GM12878 (cell line): ENCODE results near the gene ADARB1.

Experiments used
- CBX5 ChIP-seq: sonication (generic); IDR thresholded peaks from 2 replicates; pipeline ENCODE4 v1.6.1; 2016; ENCODE audit warnings: low read depth, moderate library complexity, mild to moderate bottlenecking, inconsistent platforms
- CHD1 ChIP-seq: IDR thresholded peaks from 2 replicates; pipeline ENCODE4 v1.6.1; 2012; ENCODE audit warnings: low read depth, low read length, improper control_type of control experiment
- ETV6 ChIP-seq, 2 experiments: fragments of 450-650 bp in 1 of 2; IDR thresholded peaks in 1 of 2; conservative IDR thresholded peaks in 1 of 2; 2 replicates each; pipeline ENCODE4 v1.6.1; 2014; ENCODE audit warnings: antibody characterized with exemption in 1 of 2, borderline replicate concordance in 1 of 2, low read depth in 1 of 2, mild to moderate bottlenecking in 1 of 2, moderate library complexity in 1 of 2
- EZH2 ChIP-seq: IDR thresholded peaks from 2 replicates; pipeline ENCODE4 v1.6.1; 2012; ENCODE audit warnings: low read depth, mild to moderate bottlenecking, control low read depth, inconsistent platforms, low read length, borderline replicate concordance; ENCODE audit not compliant: control insufficient read depth
- JUNB ChIP-seq: IDR thresholded peaks from 2 replicates; pipeline ENCODE4 v1.6.1; 2016; ENCODE audit warnings: antibody characterized with exemption, mild to moderate bottlenecking
- PKNOX1 ChIP-seq: fragments of 450-650 bp; IDR thresholded peaks from 2 replicates; pipeline ENCODE4 v1.6.1; 2016; ENCODE audit warnings: mild to moderate bottlenecking
- TCF12 ChIP-seq: IDR thresholded peaks from 2 replicates; pipeline ENCODE4 v1.6.1; 2011; ENCODE audit warnings: low read depth, mild to moderate bottlenecking, low read length
- TF ChIP-seq, protein P1 (sequence below): IDR thresholded peaks from 2 replicates; pipeline ENCODE4 v1.6.1; 2012; ENCODE audit warnings: mild to moderate bottlenecking, low read depth, low read length

DNA sequence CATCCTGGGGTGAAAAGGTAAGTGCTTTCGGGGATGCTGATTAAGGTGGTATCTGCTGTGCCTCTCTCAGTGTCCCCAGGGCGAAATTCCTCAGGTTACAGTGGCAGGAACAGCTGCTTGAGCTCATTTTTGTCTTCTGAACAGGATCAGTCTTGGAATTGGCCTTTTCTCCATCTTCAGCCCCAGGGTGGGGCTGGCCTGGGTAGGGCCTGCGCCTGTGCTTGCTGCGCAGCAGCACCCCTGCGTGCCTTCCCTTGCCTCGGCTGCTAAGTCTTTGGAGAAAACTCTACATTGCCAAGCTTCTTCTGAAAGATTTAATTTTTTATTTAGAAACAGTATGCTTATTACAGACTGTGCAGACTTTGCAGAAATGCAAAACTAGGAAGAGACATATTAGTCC lies 41.7 kb downstream of the ADARB1 start:
- no peak for TF ChIP-seq EZH2
- TF ChIP-seq, protein P1, sequence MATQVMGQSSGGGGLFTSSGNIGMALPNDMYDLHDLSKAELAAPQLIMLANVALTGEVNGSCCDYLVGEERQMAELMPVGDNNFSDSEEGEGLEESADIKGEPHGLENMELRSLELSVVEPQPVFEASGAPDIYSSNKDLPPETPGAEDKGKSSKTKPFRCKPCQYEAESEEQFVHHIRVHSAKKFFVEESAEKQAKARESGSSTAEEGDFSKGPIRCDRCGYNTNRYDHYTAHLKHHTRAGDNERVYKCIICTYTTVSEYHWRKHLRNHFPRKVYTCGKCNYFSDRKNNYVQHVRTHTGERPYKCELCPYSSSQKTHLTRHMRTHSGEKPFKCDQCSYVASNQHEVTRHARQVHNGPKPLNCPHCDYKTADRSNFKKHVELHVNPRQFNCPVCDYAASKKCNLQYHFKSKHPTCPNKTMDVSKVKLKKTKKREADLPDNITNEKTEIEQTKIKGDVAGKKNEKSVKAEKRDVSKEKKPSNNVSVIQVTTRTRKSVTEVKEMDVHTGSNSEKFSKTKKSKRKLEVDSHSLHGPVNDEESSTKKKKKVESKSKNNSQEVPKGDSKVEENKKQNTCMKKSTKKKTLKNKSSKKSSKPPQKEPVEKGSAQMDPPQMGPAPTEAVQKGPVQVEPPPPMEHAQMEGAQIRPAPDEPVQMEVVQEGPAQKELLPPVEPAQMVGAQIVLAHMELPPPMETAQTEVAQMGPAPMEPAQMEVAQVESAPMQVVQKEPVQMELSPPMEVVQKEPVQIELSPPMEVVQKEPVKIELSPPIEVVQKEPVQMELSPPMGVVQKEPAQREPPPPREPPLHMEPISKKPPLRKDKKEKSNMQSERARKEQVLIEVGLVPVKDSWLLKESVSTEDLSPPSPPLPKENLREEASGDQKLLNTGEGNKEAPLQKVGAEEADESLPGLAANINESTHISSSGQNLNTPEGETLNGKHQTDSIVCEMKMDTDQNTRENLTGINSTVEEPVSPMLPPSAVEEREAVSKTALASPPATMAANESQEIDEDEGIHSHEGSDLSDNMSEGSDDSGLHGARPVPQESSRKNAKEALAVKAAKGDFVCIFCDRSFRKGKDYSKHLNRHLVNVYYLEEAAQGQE: no peak
- TF ChIP-seq PKNOX1: no peak
- TF ChIP-seq JUNB: no peak
- TF ChIP-seq CHD1: no peak
- no peak for TF ChIP-seq TCF12
- TF ChIP-seq ETV6 (conservative IDR thresholded peaks at IDR 0.05 in 1 of 2, IDR thresholded peaks at IDR 0.05 in 1 of 2; ENCODE audit: borderline replicate concordance in 1 of 2, low read depth in 1 of 2): no peak
- TF ChIP-seq CBX5: no peak
